NCI-H748 (cell line): ENCODE results near the gene C1orf115.
"Not testable (repeated sequence)": the region's sequence is repeated elsewhere in the genome, so short reads cannot be mapped to it uniquely, and the experiment has no call there.

Experiments used
- DNase-seq: peaks from one replicate; lab custom pipeline; 2025; ENCODE audit not compliant: unreplicated experiment; lab: John Stamatoyannopoulos, UW

Gene C1orf115

GRCh38 chr1:220692436-220693228, 2.5 kb downstream of the C1orf115 start:
- DNase-seq, result no peak

- no peak for DNase-seq
Measured at GRCh38 chr1:220694866-220695382, 4.8 kb downstream of the C1orf115 start.

GRCh38 chr1:220695426-220695825, 5.3 kb downstream of the C1orf115 start:
- DNase-seq, result no peak

- no peak for DNase-seq
Measured at GRCh38 chr1:220696226-220696862, 6.2 kb downstream of the C1orf115 start.

GRCh38 chr1:220696863-220697231, 6.7 kb downstream of the C1orf115 start:
- no peak for DNase-seq

- no peak for DNase-seq
Measured at GRCh38 chr1:220697326-220697725, 7.2 kb downstream of the C1orf115 start.

GRCh38 chr1:220698607-220699016, 8.4 kb downstream of the C1orf115 start:
- no peak for DNase-seq

GRCh38 chr1:220699044-220699443, 8.9 kb downstream of the C1orf115 start:
- DNase-seq, result no peak

- no peak for DNase-seq
Measured at GRCh38 chr1:220700556-220701179, 10.5 kb downstream of the C1orf115 start.

GRCh38 chr1:220701974-220702373, 11.8 kb downstream of the C1orf115 start:
- DNase-seq, result no peak

GRCh38 chr1:220702733-220703270, 12.6 kb downstream of the C1orf115 start:
- no peak for DNase-seq

GRCh38 chr1:220703305-220703704, 13.1 kb downstream of the C1orf115 start:
- DNase-seq, result no peak

GRCh38 chr1:220705782-220706181, 15.6 kb downstream of the C1orf115 start:
- no peak for DNase-seq

GRCh38 chr1:220706480-220706879, 16.3 kb downstream of the C1orf115 start:
- no peak for DNase-seq

- DNase-seq, result no peak
Measured at GRCh38 chr1:220707160-220707559, 17.0 kb downstream of the C1orf115 start.

GRCh38 chr1:220708244-220708643, 18.1 kb downstream of the C1orf115 start:
- DNase-seq, result no peak

- no peak for DNase-seq
Measured at GRCh38 chr1:220708936-220709801, 19.0 kb downstream of the C1orf115 start.

GRCh38 chr1:220710333-220710732, 20.2 kb downstream of the C1orf115 start:
- DNase-seq, result no peak

- no peak for DNase-seq
Measured at GRCh38 chr1:220711056-220711809, 21.1 kb downstream of the C1orf115 start.

- not testable (repeated sequence) for DNase-seq
Measured at GRCh38 chr1:220715986-220716385, 25.8 kb downstream of the C1orf115 start.
